AG09319 (cell line): ENCODE measurements around the gene EFCAB13.

Experiments used
- DNase-seq: peaks from one replicate; pipeline ENCODE4 v3.0.0-alpha.2; 2010; ENCODE audit warnings: low read depth; ENCODE audit errors: extremely low read depth
- TF ChIP-seq, protein P1 (sequence below): IDR thresholded peaks from 2 replicates; pipeline ENCODE4 v1.5.1; 2011; ENCODE audit warnings: low read depth, mild to moderate bottlenecking, inconsistent platforms, low read length, moderate library complexity

The EFCAB13 gene

DNA sequence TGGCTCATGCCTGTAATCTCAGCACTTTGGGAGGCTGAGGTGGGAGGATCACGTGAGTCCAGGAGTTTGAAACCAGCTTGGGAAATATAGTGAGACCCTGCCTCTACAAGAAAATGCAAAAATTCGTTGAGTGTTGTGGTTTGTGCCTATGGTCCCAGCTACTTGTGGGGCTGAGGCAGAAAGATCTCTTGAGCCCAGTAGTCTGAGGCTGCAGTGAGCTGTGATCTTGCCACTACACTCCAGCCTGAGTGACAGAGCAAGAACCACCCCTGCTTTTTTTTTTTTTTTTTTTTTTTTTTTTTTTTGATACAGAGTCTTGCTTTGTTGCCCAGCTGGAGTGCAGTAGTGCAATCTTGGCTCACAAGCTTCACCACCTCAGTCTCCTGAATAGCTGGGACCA lies 36.1 kb upstream of the EFCAB13 start:
- TF ChIP-seq, protein P1, sequence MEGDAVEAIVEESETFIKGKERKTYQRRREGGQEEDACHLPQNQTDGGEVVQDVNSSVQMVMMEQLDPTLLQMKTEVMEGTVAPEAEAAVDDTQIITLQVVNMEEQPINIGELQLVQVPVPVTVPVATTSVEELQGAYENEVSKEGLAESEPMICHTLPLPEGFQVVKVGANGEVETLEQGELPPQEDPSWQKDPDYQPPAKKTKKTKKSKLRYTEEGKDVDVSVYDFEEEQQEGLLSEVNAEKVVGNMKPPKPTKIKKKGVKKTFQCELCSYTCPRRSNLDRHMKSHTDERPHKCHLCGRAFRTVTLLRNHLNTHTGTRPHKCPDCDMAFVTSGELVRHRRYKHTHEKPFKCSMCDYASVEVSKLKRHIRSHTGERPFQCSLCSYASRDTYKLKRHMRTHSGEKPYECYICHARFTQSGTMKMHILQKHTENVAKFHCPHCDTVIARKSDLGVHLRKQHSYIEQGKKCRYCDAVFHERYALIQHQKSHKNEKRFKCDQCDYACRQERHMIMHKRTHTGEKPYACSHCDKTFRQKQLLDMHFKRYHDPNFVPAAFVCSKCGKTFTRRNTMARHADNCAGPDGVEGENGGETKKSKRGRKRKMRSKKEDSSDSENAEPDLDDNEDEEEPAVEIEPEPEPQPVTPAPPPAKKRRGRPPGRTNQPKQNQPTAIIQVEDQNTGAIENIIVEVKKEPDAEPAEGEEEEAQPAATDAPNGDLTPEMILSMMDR = no peak
- DNase-seq = no peak

DNA sequence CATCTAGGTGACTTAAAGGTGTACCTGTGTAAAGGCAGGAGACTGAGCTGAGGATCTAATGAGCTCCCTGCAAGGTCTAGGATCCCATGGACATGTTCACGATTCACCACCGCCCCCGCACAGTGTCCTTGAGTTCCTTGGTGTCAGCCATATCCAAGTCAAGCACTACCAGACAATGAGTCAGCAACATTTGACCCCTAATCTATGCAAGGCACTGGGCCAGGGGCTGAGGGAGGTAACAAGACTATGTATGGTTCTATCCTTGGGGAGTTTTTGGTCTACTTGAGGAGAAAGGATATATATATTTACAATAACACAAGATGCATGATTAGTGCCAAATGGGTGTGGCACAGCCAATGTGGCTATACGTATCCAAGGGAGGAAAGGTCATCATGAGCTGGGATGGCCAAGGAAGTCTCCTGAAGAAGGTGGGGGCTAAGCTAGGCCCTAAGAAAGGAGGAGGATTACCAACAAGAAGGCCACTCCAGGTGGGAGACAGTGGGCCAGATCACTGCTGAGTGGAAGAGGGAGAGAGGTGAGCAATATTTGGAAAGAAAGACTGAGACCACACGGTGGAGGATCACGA lies 35.1 kb upstream of the EFCAB13 start:
- TF ChIP-seq, protein P1 = no peak
- DNase-seq = no peak

DNA sequence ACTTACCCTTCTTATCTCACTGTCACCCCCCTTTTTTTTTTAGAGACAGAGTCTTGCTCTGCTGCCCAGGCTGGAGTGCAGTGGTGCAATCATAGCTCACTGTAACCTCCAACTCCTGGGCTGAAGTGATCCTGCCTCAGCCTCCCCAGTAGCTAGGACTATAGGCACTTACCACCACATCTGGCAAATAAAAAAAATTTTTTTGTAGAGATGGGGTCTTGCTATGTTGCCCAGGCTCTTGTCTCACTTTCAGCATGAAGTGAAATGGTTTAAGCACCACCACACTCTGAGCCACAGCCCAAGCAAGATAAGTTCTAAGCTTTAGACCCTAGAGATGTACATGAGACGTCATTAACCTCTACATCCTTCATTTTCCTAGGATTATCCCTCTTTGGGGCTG lies 34.5 kb upstream of the EFCAB13 start:
- no peak for DNase-seq

DNA sequence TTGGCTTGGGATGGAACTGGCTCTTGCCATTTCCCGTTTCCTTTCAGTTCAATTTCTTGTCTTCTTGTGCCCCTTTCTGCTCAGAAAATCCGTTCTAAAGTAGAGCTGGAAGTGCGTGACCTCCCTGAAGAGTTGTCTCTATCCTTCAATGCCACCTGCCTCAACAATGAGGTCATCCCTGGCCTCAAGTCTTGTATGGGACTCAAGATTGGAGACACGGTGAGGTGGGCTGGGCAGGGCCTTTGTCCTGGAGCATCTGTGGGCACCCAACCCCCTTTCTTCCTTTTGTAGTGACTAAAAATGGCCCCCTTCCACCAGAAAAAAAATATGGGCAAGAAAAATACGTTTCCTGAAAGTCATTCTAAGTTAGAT lies 32.9 kb upstream of the EFCAB13 start:
- TF ChIP-seq, protein P1 = no peak
- no peak for DNase-seq

More for the DNA sequence above, 34.5 kb upstream of the EFCAB13 start:
- TF ChIP-seq, protein P1 = no peak

DNA sequence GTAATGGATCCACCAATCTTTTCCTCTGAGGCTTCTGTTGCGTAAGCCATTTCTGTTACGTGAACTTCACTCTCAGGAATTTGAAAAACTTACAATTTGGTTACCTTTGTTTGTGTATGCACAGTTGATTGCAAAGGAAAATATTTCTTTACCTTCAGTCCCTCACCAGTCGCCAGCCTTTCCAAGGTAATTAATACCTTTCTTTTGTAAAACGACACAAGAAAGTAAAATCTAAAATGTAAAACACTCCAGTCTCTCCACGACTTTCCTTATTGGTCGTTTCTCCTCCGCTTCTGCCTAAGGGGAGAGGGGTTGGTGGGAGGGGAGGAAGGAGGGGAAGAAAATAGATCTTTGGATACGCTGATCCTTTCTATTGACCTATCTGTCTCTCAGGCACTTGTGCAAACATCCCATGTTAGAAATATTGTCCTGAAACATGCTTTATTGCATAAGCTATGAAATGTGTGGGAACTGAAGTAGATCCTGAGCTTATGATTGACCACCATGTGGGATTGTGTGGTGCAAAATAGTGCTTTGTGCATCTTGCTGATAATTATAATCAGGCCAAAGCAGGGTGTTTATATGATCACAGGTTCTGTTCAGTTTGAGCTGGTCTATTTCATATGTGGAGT lies 32.4 kb upstream of the EFCAB13 start:
- TF ChIP-seq, protein P1 = no peak
- DNase-seq = no peak

DNA sequence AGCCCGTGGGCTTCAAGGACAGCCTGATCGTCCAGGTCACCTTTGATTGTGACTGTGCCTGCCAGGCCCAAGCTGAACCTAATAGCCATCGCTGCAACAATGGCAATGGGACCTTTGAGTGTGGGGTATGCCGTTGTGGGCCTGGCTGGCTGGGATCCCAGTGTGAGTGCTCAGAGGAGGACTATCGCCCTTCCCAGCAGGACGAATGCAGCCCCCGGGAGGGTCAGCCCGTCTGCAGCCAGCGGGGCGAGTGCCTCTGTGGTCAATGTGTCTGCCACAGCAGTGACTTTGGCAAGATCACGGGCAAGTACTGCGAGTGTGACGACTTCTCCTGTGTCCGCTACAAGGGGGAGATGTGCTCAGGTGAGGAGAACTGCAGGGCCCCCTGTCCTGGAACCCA lies 31.5 kb upstream of the EFCAB13 start:
- TF ChIP-seq, protein P1 = no peak
- DNase-seq = no peak

DNA sequence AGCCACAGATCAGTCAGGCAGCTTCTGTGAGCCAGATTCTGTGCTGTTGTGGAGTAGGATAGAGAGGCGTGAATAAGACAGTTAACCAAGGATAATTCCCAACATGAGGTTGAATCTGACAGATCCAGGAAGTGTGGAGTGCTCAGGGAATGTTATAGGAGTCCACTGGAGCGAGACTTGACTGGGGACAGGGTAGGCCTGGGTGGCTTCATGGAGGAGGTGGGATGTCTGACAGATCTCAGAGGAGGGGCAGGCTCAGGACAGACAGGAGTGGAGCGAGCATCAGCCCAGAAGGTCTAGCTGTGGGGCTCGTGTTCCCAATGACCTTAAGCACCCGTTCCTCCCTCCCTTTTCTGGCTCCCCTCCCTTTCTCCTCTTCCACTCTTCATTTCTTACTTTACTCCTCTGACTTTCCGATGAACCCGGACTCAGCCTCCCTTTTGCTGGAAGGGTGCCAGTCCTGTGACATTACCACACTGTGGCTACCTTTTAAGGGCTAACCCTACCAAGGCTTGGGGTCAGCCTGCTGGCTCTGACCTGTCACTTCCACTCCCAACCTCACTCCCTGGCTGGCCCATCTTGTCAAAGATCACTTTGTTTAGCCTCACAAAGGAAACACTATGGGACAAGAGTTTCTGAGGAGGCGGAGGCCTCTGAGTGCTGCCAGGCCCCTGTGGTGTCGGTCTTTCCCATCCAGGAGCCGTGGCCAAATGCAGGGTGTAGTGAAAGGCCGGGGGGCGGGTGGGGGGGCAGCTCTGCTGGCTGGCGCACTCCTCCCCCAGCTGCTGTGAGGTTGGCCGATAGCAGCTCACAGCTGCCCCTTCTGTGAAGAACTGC lies 28.5 kb upstream of the EFCAB13 start:
- TF ChIP-seq, protein P1 = no peak
- no peak for DNase-seq
